GM06990 (cell line): ENCODE measurements around the gene DIP2A.

ENCODE experiments used
- DNase-seq: peaks from one replicate; pipeline ENCODE4 v3.0.0-alpha.2; 2011; ENCODE audit not compliant: insufficient read length; ENCODE audit errors: extremely low read depth
- H3K27me3 ChIP-seq: replicated peaks from 2 replicates; pipeline ENCODE4 v1.6.0; 2011; ENCODE audit warnings: low read length; ENCODE audit not compliant: control insufficient read depth, insufficient read depth
- H3K36me3 ChIP-seq: 2 replicates; pipeline ENCODE4 v1.5.1; 2011; ENCODE audit warnings: low read length; ENCODE audit not compliant: control insufficient read depth, insufficient read depth
- H3K4me3 ChIP-seq: replicated peaks from 2 replicates; pipeline ENCODE4 v1.5.1; 2011; ENCODE audit warnings: low read depth, mild to moderate bottlenecking, control low read depth, low read length
- CTCF ChIP-seq: IDR thresholded peaks from 2 replicates; pipeline ENCODE4 v1.5.1; 2011; ENCODE audit warnings: low read length, control low read depth, mild to moderate bottlenecking, inconsistent platforms; ENCODE audit not compliant: insufficient read depth, poor library complexity, severe bottlenecking

DIP2A gene

GRCh38 chr21:46554431-46555224, 95.9 kb downstream of the DIP2A start:
- Histone ChIP-seq H3K27me3 (no peaks in the 10 kb centered on the region), H3K4me3 (no peak overlapping the region), H3K36me3 (peaks cover 25% of the 10 kb centered on the region)
- TF ChIP-seq CTCF: no peak
- DNase-seq: no peak

- no peak for TF ChIP-seq CTCF
- DNase-seq: no peak
- H3K27me3 ChIP-seq: no peaks in the 10 kb centered on the region
- H3K4me3 ChIP-seq: no peak overlapping the region
- H3K36me3 ChIP-seq: peaks cover 25% of the 10 kb centered on the region
Measured at GRCh38 chr21:46555225-46555617, 96.5 kb downstream of the DIP2A start.

- no peak for TF ChIP-seq CTCF
- no peak for DNase-seq
- no peak overlapping the region for H3K4me3 ChIP-seq
- H3K27me3 ChIP-seq: no peaks in the 10 kb centered on the region
- H3K36me3 ChIP-seq: peaks cover 20% of the 10 kb centered on the region
Measured at GRCh38 chr21:46555678-46556077, 97.0 kb downstream of the DIP2A start.

- no peaks in the 10 kb centered on the region for H3K27me3 ChIP-seq
- H3K4me3 ChIP-seq: no peak overlapping the region
- no peak for DNase-seq
- H3K36me3 ChIP-seq: peaks cover 16% of the 10 kb centered on the region
- no peak for TF ChIP-seq CTCF
Measured at GRCh38 chr21:46556802-46557201, 98.1 kb downstream of the DIP2A start.

GRCh38 chr21:46557469-46557868, 98.8 kb downstream of the DIP2A start:
- no peak overlapping the region for H3K4me3 ChIP-seq
- no peaks in the 10 kb centered on the region for H3K27me3 ChIP-seq
- peaks cover 20% of the 10 kb centered on the region for H3K36me3 ChIP-seq
- TF ChIP-seq CTCF: no peak
- no peak for DNase-seq

- Histone ChIP-seq H3K36me3 (peaks cover 24% of the 10 kb centered on the region), H3K27me3 (no peaks in the 10 kb centered on the region), H3K4me3 (no peak overlapping the region)
- no peak for DNase-seq
- TF ChIP-seq CTCF: no peak
Measured at GRCh38 chr21:46557919-46558392, 99.3 kb downstream of the DIP2A start.
